Large intestine (tissue), 3 donors: ENCODE data around the gene ITGA6. TPM values are rescaled to one million over a fixed set of nuclear protein-coding genes. Genes with fewer than 3 reads are reported as not detected.
"Not testable (repeated sequence)": the region's sequence is repeated elsewhere in the genome, so short reads cannot be mapped to it uniquely, and the experiment has no call there.

Source experiments
- DNase-seq, 2 donors: peaks; one replicate each; pipeline versions ENCODE4 v3.0.0 to v3.0.0-alpha.2; 2013
- H3K27ac ChIP-seq: one replicate; pipeline ENCODE4 v1.5.1; 2013; ENCODE audit warnings: low read length
- H3K27me3 ChIP-seq: 2 replicates; pipeline ENCODE4 v1.6.1; 2013; ENCODE audit warnings: low read length; ENCODE audit not compliant: control insufficient read depth, insufficient read depth
- H3K36me3 ChIP-seq: 2 replicates; pipeline ENCODE4 v1.6.1; 2013; ENCODE audit warnings: low read length; ENCODE audit not compliant: control insufficient read depth, insufficient read depth
- H3K4me1 ChIP-seq: one replicate; pipeline ENCODE4 v1.6.1; 2013; ENCODE audit warnings: low read length; ENCODE audit not compliant: control insufficient read depth, insufficient read depth
- H3K4me3 ChIP-seq: one replicate; pipeline ENCODE4 v1.5.1; 2013; ENCODE audit warnings: low read length
- H3K9me3 ChIP-seq: one replicate; pipeline ENCODE4 v1.6.1; 2013; ENCODE audit warnings: mild to moderate bottlenecking, low read depth, low read length, moderate library complexity; ENCODE audit not compliant: control insufficient read depth
- WGBS: methylation state at CpG from one replicate; pipeline ENCODE4 v1.1.5; 2013; ENCODE audit warnings: low lambda C conversion rate; ENCODE audit not compliant: insufficient coverage; 5-methylcytosine and 5-hydroxymethylcytosine counted together
- polyA plus RNA-seq: library from polyadenylated mRNA; unstranded; fragments of 120-200 nt; gene quantifications from one replicate; pipeline ENCODE4 v1.2.1, GENCODE V29; 2013

ITGA6 gene
- polyA plus RNA-seq, 1 donor = 75.8 TPM

- Histone ChIP-seq H3K4me1 (no peaks in the 10 kb centered on the region), H3K4me3 (no peak overlapping the region), H3K27me3 (no peaks in the 10 kb centered on the region), H3K27ac (no peak overlapping the region), H3K36me3 (no peaks in the 10 kb centered on the region), H3K9me3 (peaks cover 27% of the 10 kb centered on the region)
- DNase-seq = no peak
- WGBS = 95% methylated on average over 4 of the region's 6 CpGs
Observed at GRCh38 chr2:172513524-172513900, 86.1 kb downstream of the ITGA6 start.

- no peak for DNase-seq
Observed at GRCh38 chr2:172513935-172514586, 86.7 kb downstream of the ITGA6 start.

GRCh38 chr2:172516299-172516698 is 88.9 kb downstream of the ITGA6 start:
- Histone ChIP-seq H3K4me1 (no peaks in the 10 kb centered on the region), H3K4me3 (no peak overlapping the region), H3K36me3 (no peaks in the 10 kb centered on the region), H3K27ac (no peak overlapping the region), H3K9me3 (peaks cover 24% of the 10 kb centered on the region), H3K27me3 (no peaks in the 10 kb centered on the region)
- no peak for DNase-seq
- WGBS = 100% methylated on average over 1 of the region's 1 CpG

More at GRCh38 chr2:172513935-172514586, 86.7 kb downstream of the ITGA6 start:
- Histone ChIP-seq H3K4me3 (no peak overlapping the region), H3K36me3 (no peaks in the 10 kb centered on the region), H3K4me1 (no peaks in the 10 kb centered on the region), H3K27me3 (no peaks in the 10 kb centered on the region), H3K27ac (no peak overlapping the region), H3K9me3 (peaks cover 27% of the 10 kb centered on the region)
- WGBS = no CpG with 5 or more reads among the region's 15 CpGs

GRCh38 chr2:172518995-172519394 is 91.6 kb downstream of the ITGA6 start:
- H3K4me1 ChIP-seq = no peaks in the 10 kb centered on the region
- no peaks in the 10 kb centered on the region for H3K27me3 ChIP-seq
- no peaks in the 10 kb centered on the region for H3K36me3 ChIP-seq
- no peak overlapping the region for H3K4me3 ChIP-seq
- DNase-seq = no peak
- no peak overlapping the region for H3K27ac ChIP-seq
- peaks cover 4% of the 10 kb centered on the region for H3K9me3 ChIP-seq

- peaks cover 4% of the 10 kb centered on the region for H3K9me3 ChIP-seq
- peaks cover 2% of the 10 kb centered on the region for H3K4me1 ChIP-seq
- H3K27ac ChIP-seq = no peak overlapping the region
- H3K4me3 ChIP-seq = no peak overlapping the region
- H3K27me3 ChIP-seq = no peaks in the 10 kb centered on the region
- no peak for DNase-seq
- no CpG with 5 or more reads among the region's 4 CpGs for WGBS
- H3K36me3 ChIP-seq = no peaks in the 10 kb centered on the region
Observed at GRCh38 chr2:172525601-172526000, 98.2 kb downstream of the ITGA6 start.

- no peak overlapping the region for H3K27ac ChIP-seq
- H3K36me3 ChIP-seq = no peaks in the 10 kb centered on the region
- H3K4me3 ChIP-seq = no peak overlapping the region
- peaks cover 19% of the 10 kb centered on the region for H3K9me3 ChIP-seq
- DNase-seq = peak in 1 of 2 donors; percentile 46
- H3K4me1 ChIP-seq = peaks cover 8% of the 10 kb centered on the region
- 17% methylated on average over 1 of the region's 2 CpGs for WGBS
- no peaks in the 10 kb centered on the region for H3K27me3 ChIP-seq
Observed at GRCh38 chr2:172531309-172531708, 103.9 kb downstream of the ITGA6 start.

GRCh38 chr2:172532461-172532860 is 105.1 kb downstream of the ITGA6 start:
- not testable (repeated sequence) for H3K27ac ChIP-seq, H3K36me3 ChIP-seq
- 100% methylated on average over 2 of the region's 2 CpGs for WGBS

GRCh38 chr2:172533687-172534086 is 106.3 kb downstream of the ITGA6 start:
- no peak overlapping the region for H3K27ac ChIP-seq
- WGBS = no CpG with 5 or more reads among the region's 1 CpG
- no peak overlapping the region for H3K4me3 ChIP-seq
- no peak for DNase-seq
- H3K36me3 ChIP-seq = no peaks in the 10 kb centered on the region
- H3K4me1 ChIP-seq = peaks cover 8% of the 10 kb centered on the region
- H3K27me3 ChIP-seq = no peaks in the 10 kb centered on the region
- peaks cover 28% of the 10 kb centered on the region for H3K9me3 ChIP-seq

More at GRCh38 chr2:172532461-172532860, 105.1 kb downstream of the ITGA6 start:
- not testable (repeated sequence) for H3K4me3 ChIP-seq, H3K27me3 ChIP-seq, DNase-seq, H3K4me1 ChIP-seq
- H3K9me3 ChIP-seq = peaks cover 22% of the 10 kb centered on the region

GRCh38 chr2:172535119-172535518 is 107.7 kb downstream of the ITGA6 start:
- Histone ChIP-seq H3K4me1 (peaks cover 8% of the 10 kb centered on the region), H3K4me3 (no peak overlapping the region), H3K27ac (no peak overlapping the region), H3K36me3 (no peaks in the 10 kb centered on the region), H3K9me3 (peaks cover 32% of the 10 kb centered on the region), H3K27me3 (no peaks in the 10 kb centered on the region)
- DNase-seq = no peak
- 100% methylated on average over 2 of the region's 3 CpGs for WGBS

GRCh38 chr2:172537851-172538250 is 110.5 kb downstream of the ITGA6 start:
- H3K4me3 ChIP-seq, H3K27me3 ChIP-seq, H3K4me1 ChIP-seq, H3K36me3 ChIP-seq, H3K27ac ChIP-seq, DNase-seq: not testable (repeated sequence)
- no CpG with 5 or more reads among the region's 37 CpGs for WGBS
- peaks cover 32% of the 10 kb centered on the region for H3K9me3 ChIP-seq

- H3K27ac ChIP-seq = no peak overlapping the region
- no peak for DNase-seq
- no peaks in the 10 kb centered on the region for H3K4me1 ChIP-seq
- no CpG with 5 or more reads among the region's 4 CpGs for WGBS
- no peak overlapping the region for H3K4me3 ChIP-seq
- H3K36me3 ChIP-seq = no peaks in the 10 kb centered on the region
- H3K27me3 ChIP-seq = no peaks in the 10 kb centered on the region
- peaks cover 17% of the 10 kb centered on the region for H3K9me3 ChIP-seq
Observed at GRCh38 chr2:172539767-172540166, 112.4 kb downstream of the ITGA6 start.
